B cell (primary cell): ENCODE measurements around the gene PPP2R2C. TPM values are rescaled to one million over a fixed set of nuclear protein-coding genes. Genes with fewer than 3 reads are reported as not detected.

ENCODE experiments used
- ATAC-seq: fragments of 200-7000 bp; cut with Tn5 transposase; one replicate; pipeline ENCODE4 v1.10.0; 2021; ENCODE audit warnings: low read depth, mild to moderate bottlenecking, moderate number of reproducible peaks, moderate library complexity
- CTCF ChIA-PET: fragments of 350-600 bp; sonication (Branson Sonifier 250); formaldehyde crosslinking; loops from one replicate; lab custom pipeline; 2021; ENCODE audit warnings: antibody characterized with exemption, inconsistent platforms; lab: Charles Lee
- POLR2A ChIA-PET: fragments of 350-600 bp; sonication (Branson Sonifier 250); formaldehyde crosslinking; loops from one replicate; lab custom pipeline; 2021; ENCODE audit warnings: antibody characterized with exemption; lab: Charles Lee
- DNase-seq: peaks from one replicate; pipeline ENCODE4 v3.0.0; 2013
- H2AFZ ChIP-seq: 2 replicates; pipeline ENCODE4 v1.6.1; 2012; ENCODE audit warnings: mild to moderate bottlenecking, low read depth, low read length; ENCODE audit not compliant: insufficient read depth, poor library complexity, severe bottlenecking
- H3K27ac ChIP-seq, 2 donors: 1 replicate in 1 of 2; 2 replicates in 1 of 2; pipeline ENCODE4 v1.5.1; 2012 to 2013; ENCODE audit warnings: low read length in 2 of 2, mild to moderate bottlenecking in 2 of 2, moderate library complexity in 1 of 2
- H3K27me3 ChIP-seq, 4 experiments: fragments of 200-600 bp in 1 of 4; sonication (generic) in 1 of 4; replicated peaks in 1 of 4; 1 replicate in 2 of 4; 2 replicates in 2 of 4; pipeline versions ENCODE4 v1.6.1 to v1.7.0; 2013 to 2016; ENCODE audit warnings: low read length in 3 of 4, mild to moderate bottlenecking in 2 of 4, mixed read lengths in 1 of 4, moderate library complexity in 1 of 4; ENCODE audit not compliant: insufficient read depth in 4 of 4, control insufficient read depth in 3 of 4; ENCODE audit errors: control extremely low read depth in 1 of 4
- H3K36me3 ChIP-seq, 2 experiments: replicated peaks in 1 of 2; 1 replicate in 1 of 2; 2 replicates in 1 of 2; pipeline versions ENCODE4 v1.6.1 to v1.7.1; 2013; ENCODE audit warnings: low read length in 1 of 2; ENCODE audit not compliant: insufficient read depth in 2 of 2, control insufficient read depth in 1 of 2; ENCODE audit errors: control extremely low read depth in 1 of 2, extremely low read depth in 1 of 2
- H3K4me1 ChIP-seq, 2 donors: fragments of 200-600 bp in 1 of 2; sonication (generic) in 1 of 2; 1 replicate in 1 of 2; 2 replicates in 1 of 2; pipeline versions ENCODE4 v1.5.1 to v1.6.1; 2013 to 2017; ENCODE audit warnings: low read length in 2 of 2; ENCODE audit not compliant: control insufficient read depth in 2 of 2, insufficient read depth in 2 of 2
- H3K4me2 ChIP-seq: replicated peaks from 2 replicates; pipeline ENCODE3; 2012; ENCODE audit warnings: mild to moderate bottlenecking, low read depth, low read length; ENCODE audit not compliant: poor library complexity, severe bottlenecking
- H3K4me3 ChIP-seq, 5 experiments: fragments of 200-600 bp in 1 of 5; sonication (generic) in 1 of 5; 1 replicate in 3 of 5; 2 replicates in 2 of 5; pipeline versions ENCODE4 v1.5.1 to v1.7.0; 2011 to 2016; ENCODE audit warnings: low read length in 4 of 5, mild to moderate bottlenecking in 4 of 5, low read depth in 2 of 5, control low read depth in 1 of 5, moderate library complexity in 1 of 5; ENCODE audit not compliant: insufficient read depth in 1 of 5; ENCODE audit errors: control extremely low read depth in 1 of 5, extremely low read depth in 1 of 5
- H3K79me2 ChIP-seq: fragments of 200-600 bp; sonication (generic); one replicate; pipeline ENCODE4 v1.6.0; 2016; ENCODE audit warnings: low read length; ENCODE audit not compliant: control insufficient read depth, insufficient read depth
- H3K9ac ChIP-seq: fragments of 200-600 bp; sonication (generic); 2 replicates; pipeline ENCODE4 v1.6.1; 2017; ENCODE audit warnings: mild to moderate bottlenecking, low read length, moderate library complexity
- H3K9me3 ChIP-seq, 3 donors: one replicate each; pipeline versions ENCODE4 v1.6.1 to v1.7.1; 2013; ENCODE audit warnings: low read length in 2 of 3; ENCODE audit not compliant: control insufficient read depth in 2 of 3, insufficient read depth in 1 of 3; ENCODE audit errors: control extremely low read depth in 1 of 3
- H4K20me1 ChIP-seq: 2 replicates; pipeline ENCODE4 v1.6.0; 2012; ENCODE audit warnings: mild to moderate bottlenecking, low read length; ENCODE audit not compliant: insufficient read depth, control insufficient read depth, poor library complexity, severe bottlenecking
- H3K27ac Mint-ChIP-seq: one replicate; pipeline ENCODE4 v1.8.0; 2021; ENCODE audit warnings: mixed read lengths
- H3K27me3 Mint-ChIP-seq: one replicate; pipeline ENCODE4 v1.8.0; 2021; ENCODE audit warnings: mixed read lengths
- H3K4me1 Mint-ChIP-seq: one replicate; pipeline ENCODE4 v1.8.0; 2021; ENCODE audit warnings: mixed read lengths
- H3K4me3 Mint-ChIP-seq: one replicate; pipeline ENCODE4 v1.8.0; 2021; ENCODE audit warnings: mixed read lengths
- H3K9me3 Mint-ChIP-seq: one replicate; pipeline ENCODE4 v1.8.0; 2022; ENCODE audit warnings: mixed read lengths; ENCODE audit not compliant: insufficient read depth
- EZH2 ChIP-seq: IDR thresholded peaks from 2 replicates; pipeline ENCODE4 v1.6.1; 2012; ENCODE audit warnings: borderline replicate concordance, low read depth, mild to moderate bottlenecking, moderate library complexity, low read length; ENCODE audit not compliant: insufficient read depth, poor library complexity, severe bottlenecking
- WGBS: methylation state at CpG from one replicate; pipeline ENCODE4 v1.1.5; 2013; ENCODE audit warnings: missing lambda C conversion rate; ENCODE audit not compliant: insufficient coverage; 5-methylcytosine and 5-hydroxymethylcytosine counted together
- intact Hi-C: fragments of 100-400 bp; cut with micrococcal nuclease; formaldehyde crosslinking; loops from one replicate; pipeline ENCODE4 v1.10.0; 2022
- polyA plus RNA-seq: library from polyadenylated mRNA; depleted of rRNA; stranded (reverse); fragments of >200 nt; gene quantifications from 2 replicates; pipeline ENCODE4 v1.2.3, GENCODE V29; 2012
- total RNA-seq, 2 donors: library from RNA; stranded (reverse); fragments of 120-200 nt in 1 of 2; gene quantifications; 1 replicate in 1 of 2; 2 replicates in 1 of 2; pipeline versions ENCODE4 v1.2.3 to v1.2.4, GENCODE V29; 2013 to 2022
- TF ChIP-seq, protein P1 (sequence below): fragments of 200-600 bp; IDR thresholded peaks from one replicate; pipeline ENCODE4 v1.8.0; 2022; ENCODE audit warnings: antibody characterized with exemption, mild to moderate bottlenecking

PPP2R2C gene
- total and polyA plus RNA-seq, 2 donors (not counting 1 experiment from before 2014, with no cell fraction given), result not detected

GRCh38 chr4:6365545-6366086 lies 106.8 kb downstream of the PPP2R2C start:
- Histone ChIP-seq H3K79me2 (no peaks in the 10 kb centered on the region), H3K27me3 (peaks cover 0 to 2% (median 0%) of the 10 kb centered on the region in 4 experiments), H4K20me1 (no peaks in the 10 kb centered on the region), H3K36me3 (no peaks in the 10 kb centered on the region), H3K4me1 (no peaks in the 10 kb centered on the region), H3K9ac (no peak overlapping the region), H3K4me3 (no peak overlapping the region), H3K4me2 (no peak overlapping the region), H3K27ac (no peak overlapping the region), H3K9me3 (peaks cover 0 to 8% (median 0%) of the 10 kb centered on the region in 3 donors), H2AFZ (no peak overlapping the region)
- no peak overlapping the region for H3K27ac Mint-ChIP-seq
- H3K9me3 Mint-ChIP-seq, result no peaks in the 10 kb centered on the region
- peaks cover 12% of the 10 kb centered on the region for H3K27me3 Mint-ChIP-seq
- POLR2A ChIA-PET, result no interaction called here
- H3K4me1 Mint-ChIP-seq, result no peaks in the 10 kb centered on the region
- intact Hi-C loops, result no loop called here
- TF ChIP-seq EZH2, result no peak
- TF ChIP-seq, protein P1, sequence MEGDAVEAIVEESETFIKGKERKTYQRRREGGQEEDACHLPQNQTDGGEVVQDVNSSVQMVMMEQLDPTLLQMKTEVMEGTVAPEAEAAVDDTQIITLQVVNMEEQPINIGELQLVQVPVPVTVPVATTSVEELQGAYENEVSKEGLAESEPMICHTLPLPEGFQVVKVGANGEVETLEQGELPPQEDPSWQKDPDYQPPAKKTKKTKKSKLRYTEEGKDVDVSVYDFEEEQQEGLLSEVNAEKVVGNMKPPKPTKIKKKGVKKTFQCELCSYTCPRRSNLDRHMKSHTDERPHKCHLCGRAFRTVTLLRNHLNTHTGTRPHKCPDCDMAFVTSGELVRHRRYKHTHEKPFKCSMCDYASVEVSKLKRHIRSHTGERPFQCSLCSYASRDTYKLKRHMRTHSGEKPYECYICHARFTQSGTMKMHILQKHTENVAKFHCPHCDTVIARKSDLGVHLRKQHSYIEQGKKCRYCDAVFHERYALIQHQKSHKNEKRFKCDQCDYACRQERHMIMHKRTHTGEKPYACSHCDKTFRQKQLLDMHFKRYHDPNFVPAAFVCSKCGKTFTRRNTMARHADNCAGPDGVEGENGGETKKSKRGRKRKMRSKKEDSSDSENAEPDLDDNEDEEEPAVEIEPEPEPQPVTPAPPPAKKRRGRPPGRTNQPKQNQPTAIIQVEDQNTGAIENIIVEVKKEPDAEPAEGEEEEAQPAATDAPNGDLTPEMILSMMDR, result no peak
- 94% methylated on average over 11 of the region's 13 CpGs for WGBS
- no peak for ATAC-seq
- CTCF ChIA-PET, result no interaction called here
- no peak overlapping the region for H3K4me3 Mint-ChIP-seq
- DNase-seq, result no peak

- Histone ChIP-seq H3K4me3 (no peak overlapping the region), H3K9ac (no peak overlapping the region), H2AFZ (no peak overlapping the region), H3K4me1 (no peaks in the 10 kb centered on the region), H3K27me3 (peaks cover 0 to 2% (median 0%) of the 10 kb centered on the region in 4 experiments), H4K20me1 (no peaks in the 10 kb centered on the region), H3K4me2 (no peak overlapping the region), H3K9me3 (peaks cover 0 to 7% (median 0%) of the 10 kb centered on the region in 3 donors), H3K27ac (no peak overlapping the region), H3K79me2 (no peaks in the 10 kb centered on the region), H3K36me3 (no peaks in the 10 kb centered on the region)
- no peaks in the 10 kb centered on the region for H3K9me3 Mint-ChIP-seq
- no peak overlapping the region for H3K27ac Mint-ChIP-seq
- H3K4me3 Mint-ChIP-seq, result no peak overlapping the region
- ATAC-seq, result no peak
- no peak for DNase-seq
- no peaks in the 10 kb centered on the region for H3K4me1 Mint-ChIP-seq
- ChIA-PET POLR2A (no interaction called here), CTCF (no interaction called here)
- TF ChIP-seq, protein P1, result no peak
- no peak for TF ChIP-seq EZH2
- H3K27me3 Mint-ChIP-seq, result peaks cover 9% of the 10 kb centered on the region
- 90% methylated on average over 8 of the region's 8 CpGs for WGBS
- intact Hi-C loops, result no loop called here
These were observed 107.8 kb downstream of the PPP2R2C start for GRCh38 chr4:6364581-6364980.
